Glomerular visceral epithelial cell (primary cell): ENCODE measurements around the gene CLCA4.

Source experiments
- DNase-seq: peaks from one replicate; pipeline ENCODE4 v3.0.0-alpha.2; 2016; ENCODE audit errors: extremely low spot score

Gene CLCA4

GRCh38 chr1:86546787-86547221 lies at the start of gene CLCA4:
TSS of gene CLCA4 (plus strand) at chr1:86547078. CDS start at chr1:86547120, 42 bp downstream.
- no peak for DNase-seq

GRCh38 chr1:86498281-86498680 lies 48.6 kb upstream of the CLCA4 start:
- no peak for DNase-seq

- DNase-seq: peak; percentile 12
Measured at GRCh38 chr1:86499987-86500593, 46.8 kb upstream of the CLCA4 start.

GRCh38 chr1:86500714-86501113 lies 46.2 kb upstream of the CLCA4 start:
- no peak for DNase-seq

GRCh38 chr1:86502125-86502646 lies 44.7 kb upstream of the CLCA4 start:
- DNase-seq: peak; percentile 7

GRCh38 chr1:86502721-86503405 lies 44.0 kb upstream of the CLCA4 start:
- peak; percentile 7 for DNase-seq

GRCh38 chr1:86503406-86504136 lies 43.3 kb upstream of the CLCA4 start:
- no peak for DNase-seq

GRCh38 chr1:86504137-86504479 lies 42.8 kb upstream of the CLCA4 start:
- no peak for DNase-seq

- no peak for DNase-seq
Measured at GRCh38 chr1:86504895-86505563, 41.8 kb upstream of the CLCA4 start.

GRCh38 chr1:86505564-86505902 lies 41.3 kb upstream of the CLCA4 start:
- DNase-seq: no peak

GRCh38 chr1:86507935-86508582 lies 38.8 kb upstream of the CLCA4 start:
- peak; percentile 18 for DNase-seq

GRCh38 chr1:86508583-86508969 lies 38.3 kb upstream of the CLCA4 start:
- no peak for DNase-seq

- peak; percentile 11 for DNase-seq
Measured at GRCh38 chr1:86515597-86515996, 31.3 kb upstream of the CLCA4 start.

GRCh38 chr1:86516335-86516734 lies 30.5 kb upstream of the CLCA4 start:
- DNase-seq: no peak

GRCh38 chr1:86517336-86517735 lies 29.5 kb upstream of the CLCA4 start:
- DNase-seq: no peak

GRCh38 chr1:86520789-86521521 lies 25.9 kb upstream of the CLCA4 start:
- DNase-seq: no peak

- DNase-seq: no peak
Measured at GRCh38 chr1:86521522-86521891, 25.4 kb upstream of the CLCA4 start.

- no peak for DNase-seq
Measured at GRCh38 chr1:86522240-86522639, 24.6 kb upstream of the CLCA4 start.

GRCh38 chr1:86523670-86524354 lies 23.1 kb upstream of the CLCA4 start:
- DNase-seq: no peak

- no peak for DNase-seq
Measured at GRCh38 chr1:86527306-86527705, 19.6 kb upstream of the CLCA4 start.
